ENCODE data around the gene SLC35E1. TPM values are rescaled to one million over a fixed set of nuclear protein-coding genes. Genes with fewer than 3 reads are reported as not detected.
A peak's percentile ranks its signal among the peaks of the same experiment; 100 is the strongest.

SLC35E1 gene
- total and polyA plus RNA-seq, 11 donors = 20.4 to 44.0 (median 24.0) TPM

DNA sequence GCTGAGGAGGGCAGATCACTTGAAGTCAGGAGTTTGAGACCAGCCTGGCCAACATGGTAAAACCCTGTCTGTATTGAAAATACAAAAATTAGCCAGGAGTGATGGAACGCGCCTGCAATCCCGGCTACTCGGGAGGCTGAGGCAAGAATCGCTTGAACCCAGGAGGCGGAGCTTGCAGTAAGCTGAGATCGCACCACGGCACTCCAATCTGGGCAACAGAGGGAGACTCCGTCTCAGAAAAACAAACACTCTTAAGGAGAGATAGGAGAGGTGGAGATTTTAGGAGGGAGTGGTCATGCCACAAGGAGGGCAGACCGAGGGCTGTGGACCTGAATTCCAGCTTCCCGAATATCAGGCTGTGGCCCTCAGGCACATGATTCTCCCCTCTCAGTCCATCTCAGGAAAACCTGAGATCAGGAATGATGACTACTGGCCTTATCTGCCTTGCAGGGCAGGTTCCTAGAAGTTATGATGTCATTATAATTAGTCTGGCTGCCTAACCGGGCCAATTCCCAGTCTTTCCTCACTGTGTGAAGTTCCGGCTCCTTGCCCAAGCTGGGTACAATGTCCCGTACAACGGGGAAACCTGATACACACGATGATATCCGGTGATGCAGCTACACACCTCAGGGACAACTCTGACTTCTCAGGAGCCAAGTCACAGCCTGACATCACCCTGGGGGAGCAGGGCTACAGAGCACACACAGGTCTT is 2.5 kb downstream of the SLC35E1 start:
- intact Hi-C loops (cut with DNase I) = loop anchor here in 7 of 10 donors (2.0 to 5.0 kb wide), 4 partner anchors 27 to 323 kb away; partner anchors contain the start of genes MED26 (in 6 of the 7) and CHERP (in 1 of the 7)
- DNase-seq (no peak), ATAC-seq (no peak)
- TF ChIP-seq POLR2A (IDR thresholded peaks at IDR 0.05) = no peak
- TF ChIP-seq, protein P1, sequence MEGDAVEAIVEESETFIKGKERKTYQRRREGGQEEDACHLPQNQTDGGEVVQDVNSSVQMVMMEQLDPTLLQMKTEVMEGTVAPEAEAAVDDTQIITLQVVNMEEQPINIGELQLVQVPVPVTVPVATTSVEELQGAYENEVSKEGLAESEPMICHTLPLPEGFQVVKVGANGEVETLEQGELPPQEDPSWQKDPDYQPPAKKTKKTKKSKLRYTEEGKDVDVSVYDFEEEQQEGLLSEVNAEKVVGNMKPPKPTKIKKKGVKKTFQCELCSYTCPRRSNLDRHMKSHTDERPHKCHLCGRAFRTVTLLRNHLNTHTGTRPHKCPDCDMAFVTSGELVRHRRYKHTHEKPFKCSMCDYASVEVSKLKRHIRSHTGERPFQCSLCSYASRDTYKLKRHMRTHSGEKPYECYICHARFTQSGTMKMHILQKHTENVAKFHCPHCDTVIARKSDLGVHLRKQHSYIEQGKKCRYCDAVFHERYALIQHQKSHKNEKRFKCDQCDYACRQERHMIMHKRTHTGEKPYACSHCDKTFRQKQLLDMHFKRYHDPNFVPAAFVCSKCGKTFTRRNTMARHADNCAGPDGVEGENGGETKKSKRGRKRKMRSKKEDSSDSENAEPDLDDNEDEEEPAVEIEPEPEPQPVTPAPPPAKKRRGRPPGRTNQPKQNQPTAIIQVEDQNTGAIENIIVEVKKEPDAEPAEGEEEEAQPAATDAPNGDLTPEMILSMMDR (IDR thresholded peaks at IDR 0.05) = no peak
- no peak overlapping the region for H3K27ac ChIP-seq
- no peaks in the 10 kb centered on the region for H3K9me3 ChIP-seq
- H3K4me1 ChIP-seq = peaks cover 7 to 46% (median 26%) of the 10 kb centered on the region in 12 donors
- H3K36me3 ChIP-seq = peaks cover 0 to 70% (median 35%) of the 10 kb centered on the region in 9 donors
- no peaks in the 10 kb centered on the region for H3K27me3 ChIP-seq
- H3K4me3 ChIP-seq = no peak overlapping the region
- WGBS, 4 donors = 86 to 92% (median 89%) methylated on average over 15 to 17 of the region's 17 CpGs

DNA sequence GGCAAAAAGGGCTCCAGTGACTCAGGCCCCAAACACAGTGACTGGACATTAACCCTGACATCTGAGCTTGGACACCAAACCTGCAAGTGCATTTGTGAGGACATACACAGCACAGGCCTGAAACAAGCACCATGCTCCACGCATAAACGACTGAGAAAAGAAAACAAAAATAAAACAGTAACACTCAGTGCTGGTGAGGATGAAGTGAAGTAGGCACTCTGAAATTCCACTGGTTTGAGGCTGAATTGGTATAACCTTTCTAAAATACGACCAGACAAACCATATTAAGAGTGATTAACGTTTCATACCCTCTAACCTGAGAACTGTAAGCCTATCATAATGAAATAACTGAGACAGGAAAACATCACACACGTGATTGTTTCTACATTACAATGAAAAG is 5.5 kb downstream of the SLC35E1 start:
- ATAC-seq (no peak), DNase-seq (no peak)
- H3K4me3 ChIP-seq = no peak overlapping the region
- 94 to 95% (median 94%) methylated on average over 5 of the region's 5 CpGs for WGBS, 4 donors
- H3K9me3 ChIP-seq = no peaks in the 10 kb centered on the region
- H3K36me3 ChIP-seq = peaks cover 0 to 90% (median 66%) of the 10 kb centered on the region in 9 donors
- H3K27me3 ChIP-seq = no peaks in the 10 kb centered on the region
- intact Hi-C loops (cut with DNase I) = no loop called here
- peaks cover 3 to 25% (median 10%) of the 10 kb centered on the region in 12 donors for H3K4me1 ChIP-seq
- TF ChIP-seq, protein P1 (IDR thresholded peaks at IDR 0.05) = no peak
- TF ChIP-seq POLR2A (IDR thresholded peaks at IDR 0.05) = no peak
- H3K27ac ChIP-seq = peak overlapping the region in 1 of 12 donors; percentile 72

DNA sequence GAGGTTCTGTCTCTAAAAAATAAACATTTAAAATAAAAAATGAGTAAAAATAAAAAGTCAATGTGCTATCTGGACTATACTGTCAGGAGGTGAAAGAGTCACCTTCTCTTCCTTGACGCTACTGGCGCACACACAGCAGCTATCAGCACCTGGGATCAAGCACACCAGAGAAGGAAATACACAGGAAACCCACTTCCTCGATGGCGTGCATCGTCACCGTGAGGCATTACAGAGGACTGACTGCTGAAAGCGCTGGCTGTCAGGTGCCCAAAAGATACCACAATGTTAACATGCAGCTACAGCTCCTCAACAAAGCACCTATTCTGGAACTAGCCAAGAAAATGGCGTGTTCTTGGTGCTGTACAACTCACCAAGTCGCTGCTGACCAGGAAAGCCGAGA is 6.1 kb downstream of the SLC35E1 start:
- Histone ChIP-seq H3K4me3 (no peak overlapping the region), H3K4me1 (peaks cover 0 to 20% (median 4%) of the 10 kb centered on the region in 12 donors), H3K36me3 (peaks cover 0 to 95% (median 71%) of the 10 kb centered on the region in 9 donors), H3K9me3 (no peaks in the 10 kb centered on the region), H3K27ac (peak overlapping the region in 1 of 12 donors; percentile 72), H3K27me3 (no peaks in the 10 kb centered on the region)
- ATAC-seq (peak in 2 of 4 donors; percentile 16 to 77), DNase-seq (no peak)
- no peak for TF ChIP-seq POLR2A (IDR thresholded peaks at IDR 0.05)
- TF ChIP-seq, protein P1 (IDR thresholded peaks at IDR 0.05) = no peak
- intact Hi-C loops (cut with DNase I) = no loop called here
- 66 to 79% (median 73%) methylated on average over 10 of the region's 10 CpGs for WGBS, 4 donors

DNA sequence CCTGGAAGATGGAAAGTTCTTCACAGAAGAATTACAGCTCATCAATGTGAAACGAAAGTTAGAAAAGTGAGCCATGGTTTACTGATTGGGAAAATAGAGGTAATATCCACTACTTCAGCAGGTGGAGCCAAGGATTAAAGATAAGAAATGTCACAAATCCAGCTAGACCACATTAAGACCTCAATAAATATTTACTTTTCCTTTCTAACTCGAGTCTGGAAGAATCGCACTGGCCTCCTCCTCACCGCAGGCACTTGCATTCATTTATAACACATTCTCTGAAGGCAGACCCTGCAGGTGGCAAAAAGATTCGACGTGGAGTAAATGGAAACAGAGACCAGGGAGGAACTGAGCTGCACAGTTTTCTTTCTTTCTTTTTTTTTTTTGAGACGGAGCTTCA is 7.4 kb downstream of the SLC35E1 start:
- no peak for TF ChIP-seq POLR2A (IDR thresholded peaks at IDR 0.05)
- TF ChIP-seq, protein P1 (IDR thresholded peaks at IDR 0.05) = no peak
- Histone ChIP-seq H3K27ac (no peak overlapping the region), H3K4me3 (no peak overlapping the region), H3K36me3 (peaks cover 0 to 97% (median 81%) of the 10 kb centered on the region in 9 donors), H3K4me1 (peaks cover 0 to 7% (median 0%) of the 10 kb centered on the region in 12 donors), H3K27me3 (no peaks in the 10 kb centered on the region), H3K9me3 (no peaks in the 10 kb centered on the region)
- no peak for DNase-seq
- no peak for ATAC-seq
- WGBS, 4 donors = 91 to 95% (median 91%) methylated on average over 7 of the region's 7 CpGs
- intact Hi-C loops (cut with DNase I) = no loop called here

All from heart left ventricle (tissue), 16 donors.